Occipital lobe (tissue), 2 donors: Measurements from ENCODE around the gene PIM3. TPM values are rescaled to one million over a fixed set of nuclear protein-coding genes. Genes with fewer than 3 reads are reported as not detected.
"Not testable (repeated sequence)": the region's sequence is repeated elsewhere in the genome, so short reads cannot be mapped to it uniquely, and the experiment has no call there.

Experiments
- DNase-seq: peaks from one replicate; lab custom pipeline; 2025; lab: John Stamatoyannopoulos, UW
- total RNA-seq: library from RNA; depleted of rRNA; stranded (reverse); fragments of >200 nt; gene quantifications from one replicate; pipeline ENCODE4 v1.2.3, GENCODE V29; 2014

The PIM3 gene
- total RNA-seq, 1 donor from 2014 or later = 13.1 TPM

DNA sequence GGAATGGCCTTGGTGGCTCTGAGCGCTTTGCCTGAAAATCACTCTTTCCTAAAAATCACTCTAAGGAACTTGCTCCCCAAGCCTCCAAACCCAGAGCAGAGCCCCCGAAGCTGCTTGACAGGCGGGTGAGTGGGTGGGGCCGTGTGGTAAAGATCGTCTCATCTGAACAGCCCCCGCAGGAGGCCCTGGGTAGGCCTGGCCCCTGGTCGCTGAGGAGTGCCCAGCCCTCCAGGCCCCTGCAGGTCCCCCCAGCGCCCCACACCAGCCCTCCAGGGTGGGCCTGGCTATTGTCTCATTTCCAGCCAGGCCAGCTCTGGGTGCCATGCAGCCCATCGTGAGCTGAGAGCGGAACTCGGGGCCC lies 17.2 kb upstream of the PIM3 start:
- no peak for DNase-seq

DNA sequence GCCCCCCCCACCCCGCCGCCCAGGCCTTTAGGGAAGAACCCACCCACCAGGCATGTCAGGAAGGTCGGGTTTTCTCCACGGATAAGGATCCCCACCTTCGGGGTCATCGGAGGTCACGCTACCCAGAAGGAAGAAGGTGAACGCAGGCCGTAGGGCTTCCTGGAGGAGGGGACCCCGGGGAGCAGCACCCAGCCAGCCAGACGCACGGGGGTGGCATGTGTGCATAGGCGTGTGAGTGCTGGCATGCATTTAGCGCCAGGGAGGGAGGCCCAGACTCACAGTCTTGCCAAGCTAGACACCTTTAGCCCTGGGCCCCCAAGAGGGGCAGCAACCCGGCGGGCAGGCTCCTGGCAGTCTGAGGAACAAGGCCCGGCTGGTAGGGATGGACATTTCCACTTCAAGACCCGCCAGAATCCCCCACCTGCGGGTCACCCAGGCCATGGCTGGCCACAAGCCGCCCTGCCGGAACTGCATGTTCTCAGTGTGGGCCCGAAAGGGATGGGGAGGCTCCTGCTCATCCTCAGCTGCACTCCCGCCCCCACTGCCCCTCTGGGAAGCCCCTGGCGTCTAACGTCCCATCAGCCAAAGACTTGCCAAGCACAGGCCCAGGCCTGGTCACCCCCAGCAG lies 16.7 kb upstream of the PIM3 start:
- DNase-seq = no peak

DNA sequence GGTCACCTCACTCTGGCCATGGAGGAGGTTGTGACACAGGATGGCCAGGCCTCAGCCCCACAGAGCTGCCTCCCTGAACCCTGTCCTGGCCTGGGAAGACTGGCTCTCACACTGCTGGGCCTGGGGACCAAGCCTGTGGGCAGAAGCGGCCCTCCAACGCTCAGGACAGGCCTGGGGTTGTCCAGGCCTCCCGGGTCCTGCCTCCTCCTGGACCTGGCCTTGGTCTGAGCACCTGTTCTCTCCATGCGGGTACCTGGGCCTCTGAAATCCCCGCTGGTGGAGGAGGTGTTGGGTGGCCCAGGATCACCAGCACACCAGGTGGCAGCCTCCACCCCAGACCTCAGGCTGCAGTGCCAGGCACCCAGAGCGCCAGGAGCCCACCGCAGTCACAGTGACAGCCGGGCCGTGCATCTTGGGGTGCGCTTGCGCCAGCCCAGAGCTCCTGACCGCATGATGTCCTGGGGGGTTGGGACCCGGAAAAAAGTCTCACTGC lies 16.1 kb upstream of the PIM3 start:
- no peak for DNase-seq

DNA sequence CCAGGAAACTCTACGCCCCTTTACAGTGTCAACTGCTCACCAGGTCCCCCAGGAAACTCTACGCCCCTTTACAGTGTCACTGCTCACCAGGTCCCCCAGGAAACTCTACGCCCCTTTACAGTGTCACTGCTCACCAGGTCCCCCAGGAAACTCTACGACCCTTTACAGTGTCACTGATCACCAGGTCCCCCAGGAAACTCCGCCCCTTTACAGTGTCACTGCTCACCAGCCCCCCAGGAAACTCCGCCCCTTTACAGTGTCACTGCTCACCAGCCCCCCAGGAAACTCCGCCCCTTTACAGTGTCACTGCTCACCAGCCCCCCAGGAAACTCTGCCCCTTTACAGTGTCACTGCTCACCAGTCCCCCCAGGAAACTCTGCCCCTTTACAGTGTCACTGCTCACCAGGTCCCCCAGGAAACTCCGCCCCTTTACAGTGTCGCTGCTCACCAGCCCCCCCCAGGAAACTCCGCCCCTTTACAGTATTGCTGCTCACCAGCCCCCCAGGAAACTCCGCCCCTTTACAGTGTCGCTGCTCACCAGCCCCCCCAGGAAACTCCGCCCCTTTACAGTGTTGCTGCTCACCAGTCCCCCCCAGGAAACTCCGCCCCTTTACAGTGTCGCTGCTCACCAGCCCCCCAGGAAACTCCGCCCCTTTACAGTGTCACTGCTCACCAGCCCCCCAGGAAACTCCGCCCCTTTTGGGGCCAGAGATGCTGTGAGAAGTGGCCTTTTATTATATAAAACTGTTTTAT lies 15.4 kb upstream of the PIM3 start:
- not testable (repeated sequence) for DNase-seq

DNA sequence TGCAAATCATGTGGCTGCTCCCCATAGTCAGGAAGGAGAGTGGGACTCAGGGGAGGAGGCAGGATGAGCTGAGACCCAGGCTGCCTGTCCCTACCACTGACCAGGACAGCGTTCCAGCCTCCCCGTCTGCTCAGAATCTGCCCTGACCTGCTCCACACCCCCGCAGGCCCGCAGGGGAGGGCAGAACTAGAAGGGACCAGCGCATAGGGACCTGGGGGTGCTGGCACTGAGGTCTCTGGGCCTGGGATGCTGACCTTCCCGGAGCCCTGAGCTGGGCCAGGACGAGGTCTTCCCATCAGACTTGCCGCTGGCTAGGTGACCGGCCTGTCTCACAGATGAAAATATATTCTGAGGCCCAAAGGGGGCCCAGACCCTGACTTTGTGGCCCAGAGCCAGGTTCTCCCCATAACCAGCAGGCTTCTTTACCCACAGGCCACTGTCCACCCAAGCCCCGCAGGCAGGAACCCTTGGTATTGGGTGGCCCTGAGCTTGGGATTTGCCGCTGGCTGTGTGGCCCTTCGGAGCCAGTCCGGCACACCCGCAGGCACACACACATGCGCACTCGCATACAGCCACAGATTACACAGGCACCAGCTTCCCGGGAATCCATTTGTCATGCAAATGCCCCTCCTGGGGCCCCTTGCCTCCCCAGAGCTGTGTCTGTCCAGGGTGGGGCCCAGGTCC lies 13.8 kb upstream of the PIM3 start:
- no peak for DNase-seq

DNA sequence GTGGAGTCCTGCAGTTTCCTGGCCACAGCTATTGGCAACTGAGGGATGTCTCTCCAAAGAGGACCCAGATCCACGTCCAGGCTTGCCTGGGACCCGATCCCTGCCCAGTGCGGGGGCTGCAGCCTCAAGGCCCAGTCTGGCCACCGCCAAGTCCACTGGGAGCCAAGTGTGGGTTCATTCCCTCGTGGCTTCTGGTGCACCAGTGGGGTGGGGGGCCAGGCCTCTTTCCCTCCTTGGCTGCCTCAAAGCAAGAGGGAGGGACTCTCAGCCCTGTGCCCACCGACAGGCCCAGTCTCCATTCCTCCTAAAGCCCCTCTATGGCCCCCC lies 13.3 kb upstream of the PIM3 start:
- no peak for DNase-seq

DNA sequence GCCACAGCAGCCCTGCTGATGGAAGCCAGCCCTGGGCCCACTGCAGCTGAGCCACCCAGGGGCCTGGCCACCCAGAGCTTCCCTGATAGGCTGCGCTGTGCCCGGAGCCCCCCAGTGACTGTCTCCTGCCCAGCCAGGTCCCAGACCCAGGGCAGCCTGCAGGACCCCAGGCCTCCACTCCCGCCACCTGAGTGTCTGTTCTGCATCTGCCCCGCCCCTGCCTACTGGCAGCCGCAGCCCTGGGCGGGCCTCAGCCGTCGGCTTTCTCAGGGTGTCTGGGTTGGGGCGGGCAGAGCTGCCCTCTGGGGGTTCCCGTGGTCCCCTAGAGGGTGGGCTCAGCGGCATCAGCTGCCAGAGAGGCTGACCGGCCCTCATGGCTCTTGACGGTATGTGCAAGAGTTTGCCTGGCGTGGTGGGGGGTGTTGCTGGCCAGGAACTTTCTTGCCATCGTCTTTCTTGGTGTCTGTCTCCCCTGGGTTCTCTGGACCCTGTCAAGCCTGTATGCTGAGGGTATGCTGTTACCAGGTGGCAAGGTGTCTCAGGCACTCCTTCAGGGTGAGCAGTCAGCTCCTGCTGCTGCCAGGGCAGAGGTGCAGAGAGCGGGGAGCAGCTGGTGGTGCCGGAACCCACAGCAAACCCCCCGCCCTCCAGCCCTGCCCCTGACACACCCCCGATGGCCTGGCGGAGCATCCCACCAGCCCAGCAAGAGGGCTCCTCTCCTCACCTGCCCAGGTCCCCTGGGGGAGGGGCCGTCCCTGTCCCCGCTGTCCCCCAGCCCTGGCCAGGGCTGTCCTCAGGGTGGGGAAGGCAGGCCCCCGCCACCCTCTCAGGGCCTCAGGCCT lies 12.2 kb upstream of the PIM3 start:
- DNase-seq = no peak

DNA sequence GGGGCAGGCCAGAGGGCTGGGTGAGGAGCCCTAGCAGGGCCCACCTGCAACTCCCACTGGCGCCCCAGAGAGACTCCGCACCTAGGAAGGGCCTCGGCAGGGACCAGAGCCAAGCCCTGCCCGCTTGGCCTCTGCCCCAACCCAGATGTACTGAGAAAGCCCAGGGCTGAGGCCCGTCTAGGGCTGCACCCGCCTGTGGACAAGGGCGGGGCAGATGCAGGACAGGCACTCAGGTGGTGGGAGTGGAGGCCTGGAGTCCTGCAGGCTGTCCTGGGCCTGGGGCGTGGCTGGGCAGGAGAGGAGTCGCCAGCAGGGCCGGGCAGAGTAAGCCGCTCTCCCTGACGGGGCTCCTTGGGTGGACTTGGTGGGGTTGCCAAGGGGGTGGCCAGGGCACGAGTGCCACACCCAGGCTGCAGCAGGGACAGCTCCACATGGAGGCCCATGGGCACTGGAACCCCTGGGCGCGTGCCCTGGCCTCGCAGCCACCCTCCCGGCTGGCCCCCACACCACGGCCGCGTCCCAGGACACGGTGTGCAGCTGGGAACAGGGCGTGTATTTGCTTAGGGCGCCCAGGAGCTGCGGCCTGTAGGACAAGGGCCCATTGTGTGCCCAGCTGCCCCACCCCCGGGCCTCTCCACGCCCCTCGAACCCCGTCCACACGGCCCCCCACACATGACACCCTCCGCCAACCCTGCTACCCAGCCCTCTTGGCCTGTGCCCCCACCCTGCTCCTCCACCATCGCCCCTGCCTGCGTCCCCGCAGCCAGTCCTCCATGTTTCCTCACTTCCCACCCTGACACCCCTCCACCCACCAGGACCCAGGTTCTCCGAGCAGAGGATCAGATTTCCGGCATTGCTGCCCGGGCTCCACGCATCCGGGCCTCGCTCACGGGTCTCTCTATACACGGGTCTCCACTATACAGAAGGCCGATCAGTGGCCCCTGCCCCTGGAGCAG lies 11.3 kb upstream of the PIM3 start:
- DNase-seq = no peak

DNA sequence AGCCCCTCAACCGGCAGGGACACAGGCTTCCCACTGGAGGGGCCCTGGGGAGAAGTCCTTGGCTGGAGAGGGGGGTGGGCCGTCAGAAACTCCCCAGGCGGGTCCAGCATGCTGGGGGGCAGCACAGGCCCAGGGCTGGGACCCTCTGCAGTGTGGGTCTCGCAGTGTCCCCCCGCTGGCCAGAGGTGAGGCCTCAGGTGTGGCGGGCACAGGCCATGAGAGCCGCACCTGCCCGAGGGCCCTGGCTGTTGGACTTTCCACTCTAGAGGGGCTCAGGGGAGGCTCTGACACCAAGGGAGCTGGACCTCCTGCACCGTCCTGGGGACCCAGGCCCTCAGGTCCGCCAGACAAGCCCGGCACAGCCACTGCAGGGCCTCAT lies 10.7 kb upstream of the PIM3 start:
- DNase-seq = no peak

DNA sequence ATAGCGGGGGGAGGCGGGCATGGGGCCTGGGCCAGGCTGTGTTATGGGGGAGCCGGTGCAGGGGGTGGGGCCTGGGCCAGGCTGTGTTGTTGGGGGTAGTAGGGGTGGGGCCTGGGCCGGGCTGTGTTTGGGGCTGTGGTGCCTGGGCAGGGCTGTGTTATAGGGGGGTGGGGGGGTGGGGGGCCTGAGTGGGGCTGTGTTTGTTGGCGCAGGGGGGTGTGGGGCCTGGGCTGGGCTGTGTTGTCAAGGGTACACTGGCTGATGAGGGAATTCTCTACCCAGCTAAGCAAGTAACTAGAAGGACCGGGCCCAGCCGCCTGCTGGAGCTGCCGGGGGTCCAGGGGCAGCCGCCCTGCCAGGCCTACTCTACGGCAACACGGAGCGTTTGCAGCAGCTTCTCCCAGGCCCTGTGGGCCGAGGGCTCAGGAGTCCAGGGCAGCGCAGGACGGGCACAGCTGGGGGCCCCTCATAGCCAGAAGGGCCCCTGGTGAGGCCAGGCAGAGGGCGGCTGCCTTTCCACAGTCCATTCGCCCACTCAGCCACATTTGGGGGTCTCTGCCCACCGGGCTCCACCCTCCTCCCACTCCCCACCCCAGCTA lies 10.1 kb upstream of the PIM3 start:
- no peak for DNase-seq

DNA sequence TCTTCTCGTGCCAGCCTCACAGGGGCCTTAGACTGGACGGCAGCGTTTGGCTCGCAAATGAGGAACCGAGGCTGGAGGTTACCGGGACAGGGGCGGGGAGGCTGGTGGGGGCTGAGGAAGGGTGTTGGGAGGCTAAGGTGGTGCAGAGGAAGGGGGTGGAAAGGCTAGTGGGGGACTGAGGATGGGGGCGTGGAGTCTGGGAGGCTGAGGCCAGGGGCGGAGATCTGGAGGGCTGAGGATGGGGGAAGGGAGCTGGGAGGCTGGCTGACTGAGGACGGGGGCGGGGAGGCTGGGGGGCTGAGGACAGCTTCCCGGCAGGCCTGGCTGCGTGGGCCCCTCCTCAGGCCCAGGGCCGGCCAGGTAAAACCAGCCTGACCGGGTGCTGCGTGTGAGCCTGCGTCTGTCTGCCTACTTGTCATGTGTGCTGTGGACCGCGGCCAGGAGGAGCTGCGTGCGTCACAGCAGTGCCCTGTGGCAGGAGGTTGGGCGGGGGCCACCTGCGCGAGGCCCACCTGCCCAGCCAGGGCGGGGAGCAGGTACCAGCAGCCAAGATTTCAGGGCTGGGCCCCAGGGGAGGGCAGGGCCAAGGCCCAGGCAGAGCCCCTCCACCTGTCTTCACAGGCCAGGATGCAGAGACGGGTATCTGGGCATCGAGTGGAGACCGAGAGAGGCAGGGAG lies 9.4 kb upstream of the PIM3 start:
- DNase-seq = no peak

DNA sequence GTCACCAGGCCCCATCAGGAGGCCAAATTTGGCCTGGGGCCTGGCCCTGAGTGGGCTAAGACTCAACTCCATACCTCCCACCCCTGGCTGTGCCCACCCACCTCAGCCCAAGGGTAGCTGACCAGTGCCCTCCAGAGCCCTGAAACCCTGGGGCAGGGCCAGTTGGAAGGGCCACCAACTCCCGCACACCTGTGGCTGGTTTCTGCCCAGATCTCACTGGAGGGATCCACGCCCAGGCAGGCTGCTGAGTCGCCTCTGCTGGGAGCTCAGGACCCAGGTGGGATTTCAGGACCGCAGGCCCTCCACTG lies 8.9 kb upstream of the PIM3 start:
- no peak for DNase-seq

DNA sequence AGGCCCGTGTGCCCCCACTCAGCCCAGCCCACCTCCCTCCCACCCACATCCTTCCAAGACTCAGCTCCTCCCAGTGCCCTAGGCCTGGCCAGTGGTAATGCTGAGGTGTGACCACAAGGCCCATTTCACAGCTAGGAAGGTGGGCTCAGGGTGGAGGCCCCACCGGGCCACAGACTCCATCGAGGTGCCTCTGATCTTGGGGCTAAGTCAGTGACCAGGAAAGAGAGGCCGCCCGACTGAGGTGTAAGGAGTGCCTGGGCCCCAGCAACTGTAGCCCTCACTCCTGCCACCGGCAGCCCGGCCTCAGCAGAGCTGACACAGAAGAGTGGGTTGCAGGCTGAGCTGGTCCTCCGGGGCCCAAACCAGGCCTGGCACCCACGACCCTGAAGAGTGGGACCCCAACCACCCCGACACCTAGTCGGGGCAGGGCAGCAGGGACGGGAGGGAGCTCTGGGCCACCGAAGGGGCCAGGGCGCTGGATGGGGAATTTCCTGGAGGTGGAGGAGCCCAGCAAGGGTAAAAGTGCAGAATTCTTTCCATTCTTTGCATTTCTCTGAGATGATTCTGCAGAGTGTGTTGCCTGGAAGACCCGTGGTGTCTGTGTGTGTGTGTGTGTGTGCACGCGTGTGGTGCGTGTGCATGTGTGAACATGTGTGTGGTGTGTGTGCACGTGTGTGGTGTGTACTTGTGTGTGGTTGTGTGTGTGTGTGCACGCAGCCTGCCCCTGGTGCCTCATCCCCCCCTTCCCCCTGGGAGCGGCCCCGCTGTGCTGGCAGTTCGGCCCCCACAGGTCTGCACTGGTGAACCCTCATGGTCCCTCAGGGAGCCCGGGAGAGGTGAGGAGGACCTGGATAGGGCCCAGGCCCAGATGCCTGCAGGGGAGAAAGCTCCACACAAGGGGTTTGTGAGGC lies 8.3 kb upstream of the PIM3 start:
- no peak for DNase-seq

DNA sequence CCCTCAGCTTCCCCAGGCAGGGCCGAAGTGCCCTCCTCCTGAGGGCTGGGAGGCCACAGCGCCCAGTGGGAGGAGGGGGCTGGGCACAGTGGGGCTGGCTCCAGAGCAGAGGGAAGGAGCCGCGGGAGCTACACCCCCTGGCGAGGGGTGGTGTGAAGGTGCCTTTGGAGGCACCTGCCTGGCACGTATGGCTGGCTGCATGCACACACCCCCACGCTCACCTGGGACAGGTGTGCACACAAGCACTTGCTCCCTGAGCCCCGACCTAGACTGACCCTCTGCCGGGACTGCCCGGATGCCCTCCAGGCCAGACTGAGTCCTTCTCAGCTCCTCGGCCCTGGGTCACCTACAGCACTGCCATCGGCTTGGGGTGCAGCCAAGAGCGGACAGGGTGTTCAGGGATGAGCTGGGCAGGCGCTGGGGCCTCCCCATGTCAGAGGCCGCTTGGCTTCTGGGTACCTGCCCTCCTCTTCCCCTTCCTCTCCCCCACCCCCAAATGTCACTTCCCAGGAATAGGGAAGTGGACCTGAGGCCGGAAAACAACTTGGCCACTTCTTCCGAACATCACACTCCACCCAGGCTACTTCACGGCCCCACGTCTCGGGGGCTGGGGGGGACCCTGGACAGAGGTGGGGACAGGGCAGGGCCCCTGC lies 7.4 kb upstream of the PIM3 start:
- no peak for DNase-seq

DNA sequence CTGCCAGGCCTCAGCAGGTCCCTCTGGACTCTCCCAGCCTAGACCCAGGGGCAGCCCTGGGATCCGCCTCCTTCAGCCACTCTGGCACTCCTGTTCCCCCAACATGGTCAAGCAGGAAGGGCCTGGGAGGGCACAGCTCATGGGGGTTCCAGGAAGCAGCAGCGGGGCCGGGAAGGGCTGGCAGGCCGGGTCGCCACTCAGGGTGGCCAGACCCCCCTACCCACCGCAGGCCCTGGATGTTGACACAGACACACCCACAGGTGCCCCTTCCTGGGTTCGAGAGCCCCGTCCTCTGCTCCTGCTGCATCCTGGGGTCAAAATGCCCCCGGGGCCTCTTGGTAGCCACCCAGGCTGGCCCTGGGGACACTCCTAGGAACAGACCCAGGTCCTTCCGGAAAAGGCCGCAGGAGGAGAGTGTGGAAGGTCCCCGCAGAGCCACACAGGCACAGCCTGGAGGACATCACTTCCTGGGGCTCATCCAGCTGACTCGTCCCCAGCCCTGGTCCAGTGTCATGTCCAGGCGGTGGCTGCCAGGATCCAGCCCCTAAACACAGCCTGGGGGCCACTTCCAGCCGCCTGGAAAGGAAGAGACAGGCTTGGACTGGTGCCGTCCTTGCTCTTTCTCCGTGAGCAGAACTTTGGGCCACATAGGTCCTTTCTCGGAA lies 6.8 kb upstream of the PIM3 start:
- no peak for DNase-seq

DNA sequence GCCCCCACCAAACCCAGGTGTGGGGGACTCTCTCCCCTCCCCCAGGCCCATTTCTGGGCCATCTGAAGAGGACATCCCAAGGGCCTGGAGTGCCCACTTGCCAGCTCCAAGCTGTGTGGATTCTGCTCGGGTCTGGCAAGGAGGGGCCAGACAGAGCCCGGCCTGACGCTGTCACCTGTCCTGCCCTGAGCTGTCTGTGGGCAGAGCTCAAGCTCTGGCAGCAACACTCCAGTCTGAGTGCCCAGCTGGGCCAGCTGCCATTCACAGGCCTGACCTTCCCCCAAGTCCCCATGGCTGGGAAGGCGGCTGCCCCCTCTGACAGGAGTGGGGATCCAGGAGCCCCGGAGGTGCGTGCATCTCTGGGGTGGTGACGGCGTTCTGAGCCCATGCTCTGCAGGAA lies 6.2 kb upstream of the PIM3 start:
- no peak for DNase-seq

DNA sequence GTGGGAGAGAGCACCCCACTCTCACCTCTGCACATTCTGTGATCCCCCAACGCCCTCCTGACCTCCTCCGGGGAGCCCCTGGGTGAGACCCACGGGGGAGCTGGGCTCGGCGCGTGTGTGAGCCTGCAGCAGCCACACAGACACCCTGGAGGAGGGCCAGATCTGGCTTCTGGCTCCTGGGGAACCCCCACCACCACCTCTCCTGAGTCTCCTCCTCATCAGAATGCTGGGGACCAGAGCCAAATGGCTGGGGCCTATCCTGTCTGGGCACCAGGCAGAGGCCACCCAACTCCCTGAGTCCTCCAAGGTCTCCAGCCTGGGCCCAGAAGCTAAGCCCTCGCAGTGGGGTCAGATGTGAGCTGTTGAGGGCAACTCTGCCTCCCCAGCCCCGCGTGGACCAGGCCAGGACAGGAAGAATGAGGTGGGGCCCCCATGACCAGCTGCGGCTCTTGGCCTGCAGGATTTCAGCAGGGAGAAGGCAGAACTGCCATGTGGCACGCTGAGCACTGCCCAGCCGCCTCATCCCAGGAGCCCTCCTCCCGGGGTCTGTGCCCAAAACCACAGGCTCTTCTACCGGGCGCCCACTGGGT lies 5.5 kb upstream of the PIM3 start:
- DNase-seq = no peak
